Tongue (tissue), 2 donors: ENCODE measurements around the gene MYO3B. TPM values are rescaled to one million over a fixed set of nuclear protein-coding genes. Genes with fewer than 3 reads are reported as not detected.
A peak's percentile ranks its signal among the peaks of the same experiment; 100 is the strongest.
"Not testable (repeated sequence)": the region's sequence is repeated elsewhere in the genome, so short reads cannot be mapped to it uniquely, and the experiment has no call there.

Source experiments
- DNase-seq: peaks from one replicate; pipeline ENCODE4 v3.0.0-alpha.2; 2015
- total RNA-seq: library from RNA; depleted of rRNA; stranded (reverse); fragments of >200 nt; gene quantifications from one replicate; pipeline ENCODE4 v1.2.3, GENCODE V29; 2014

MYO3B gene
- total RNA-seq, 1 donor from 2014 or later, result 1.8 TPM

DNA sequence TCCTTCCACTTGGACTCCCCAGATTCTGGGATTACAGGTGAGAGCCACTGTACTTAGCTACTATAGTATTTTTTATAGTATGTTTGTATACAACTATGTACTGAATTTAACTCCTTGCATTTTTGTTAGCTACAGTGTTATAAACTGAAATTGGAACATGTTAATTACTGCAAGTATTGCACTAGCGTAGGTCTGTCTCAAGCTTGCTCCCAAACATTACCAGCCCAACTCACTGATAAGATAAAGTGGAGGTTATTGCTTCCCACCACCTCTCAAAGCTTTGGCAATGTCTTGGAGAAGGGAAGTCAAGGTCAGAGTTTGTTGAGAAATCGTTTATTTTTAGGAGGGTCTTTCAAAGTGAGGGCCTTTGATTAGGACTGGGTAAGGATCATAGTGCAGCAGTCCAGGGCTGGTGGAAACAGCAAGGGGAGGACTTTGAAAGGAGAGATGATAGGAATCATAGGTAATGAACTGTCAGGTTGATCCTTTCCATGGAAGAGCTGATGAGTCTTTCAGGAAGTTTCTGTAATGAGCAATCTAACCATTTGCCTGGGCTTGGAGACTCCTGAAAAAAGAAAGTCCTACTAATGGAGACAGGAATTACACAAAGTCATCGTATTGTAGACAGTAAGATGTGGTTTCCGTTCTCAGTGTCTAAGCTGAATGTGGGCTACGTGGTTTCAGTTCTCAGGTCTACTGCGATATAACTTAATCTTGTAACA is 257.1 kb downstream of the MYO3B start:
- no peak for DNase-seq

GRCh38 chr2:170436077-170436943 is 258.4 kb downstream of the MYO3B start:
- DNase-seq, result no peak

- DNase-seq, result no peak
These were observed 268.1 kb downstream of the MYO3B start for GRCh38 chr2:170446078-170446477.

GRCh38 chr2:170449034-170449433 is 271.1 kb downstream of the MYO3B start:
- no peak for DNase-seq

DNA sequence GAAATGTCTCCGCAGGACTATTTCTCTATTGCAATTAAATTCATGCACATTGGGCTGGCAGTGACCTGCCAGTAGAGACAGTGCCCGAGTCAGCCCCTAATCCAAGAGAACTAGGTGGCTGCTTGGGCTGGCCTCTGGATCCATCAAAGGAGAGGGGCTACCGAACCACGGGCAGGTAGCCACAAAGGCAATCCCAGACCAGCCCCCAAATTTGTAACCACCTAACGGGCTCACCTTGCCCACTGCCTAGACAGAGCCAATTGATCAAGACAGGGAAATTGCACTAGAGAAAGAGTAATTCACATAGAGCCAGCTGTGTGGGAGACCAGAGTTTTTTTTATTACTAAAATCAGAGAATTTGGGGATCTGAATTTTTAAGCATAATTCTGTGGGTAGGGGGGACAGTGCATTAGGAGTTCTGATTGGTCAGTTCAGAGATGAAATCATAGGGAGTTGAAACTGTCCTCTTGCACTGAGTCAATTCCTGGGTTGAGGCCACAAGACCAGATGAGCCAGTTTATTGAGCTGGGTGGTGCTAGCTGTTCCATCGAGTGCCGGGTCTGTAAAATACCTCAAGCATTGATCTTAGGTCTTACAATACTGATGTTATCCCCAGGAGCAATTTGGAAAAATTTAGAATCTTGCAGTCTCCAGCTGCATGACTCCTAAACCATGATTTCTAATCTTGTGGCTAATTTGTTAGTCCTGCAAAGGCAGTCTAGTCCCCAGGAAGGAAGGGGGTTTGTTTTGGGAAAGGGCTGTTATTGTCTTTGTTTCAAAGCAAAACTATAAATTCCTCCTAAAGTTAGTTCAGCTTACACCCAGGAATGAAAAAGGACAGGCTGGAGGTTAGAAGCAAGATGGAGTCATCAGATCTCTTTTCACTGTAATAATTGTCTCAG is 276.8 kb downstream of the MYO3B start:
- DNase-seq, result no peak

GRCh38 chr2:170455617-170456426 is 277.9 kb downstream of the MYO3B start:
- DNase-seq, result no peak

- no peak for DNase-seq
These were observed 279.0 kb downstream of the MYO3B start for GRCh38 chr2:170456914-170457313.

GRCh38 chr2:170457742-170458141 is 279.8 kb downstream of the MYO3B start:
- no peak for DNase-seq

DNA sequence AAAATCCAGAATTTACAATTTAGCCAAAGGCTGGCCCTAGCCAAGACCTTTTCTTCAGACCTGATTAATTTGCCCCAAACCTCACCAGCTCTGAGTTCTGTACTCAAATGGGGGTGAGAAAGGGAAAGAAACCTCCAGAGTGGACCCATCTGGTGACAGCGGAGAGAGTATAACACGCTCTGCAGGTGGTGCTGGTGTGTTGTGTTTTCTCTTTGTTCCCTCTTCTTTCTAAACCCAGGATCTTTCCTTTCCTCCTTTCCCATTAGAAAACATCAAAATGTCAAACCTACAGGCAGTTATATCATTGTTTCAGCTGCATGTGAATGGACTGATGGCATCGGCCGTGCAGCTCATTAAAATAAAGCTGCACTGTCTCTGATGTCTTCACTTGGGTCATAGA is 283.9 kb downstream of the MYO3B start:
- DNase-seq, result peak; percentile 21

GRCh38 chr2:170462433-170463205 is 284.7 kb downstream of the MYO3B start:
- DNase-seq, result peak; percentile 15

DNA sequence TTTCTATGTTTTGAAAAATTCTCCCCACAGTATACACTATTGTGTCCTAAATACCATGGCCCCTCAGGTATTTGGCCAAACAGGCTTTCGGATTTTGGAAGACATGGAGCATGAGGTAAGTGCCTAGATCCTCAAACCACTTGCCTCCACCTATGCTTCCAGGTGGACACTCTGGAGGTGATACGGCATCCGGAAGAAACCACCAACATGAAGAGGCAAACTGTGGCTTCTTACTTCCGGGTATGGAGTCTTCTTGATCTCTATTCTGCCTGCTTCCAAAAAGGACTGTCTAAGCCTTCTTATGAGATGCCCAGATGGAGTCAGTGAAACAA is 285.2 kb downstream of the MYO3B start:
- no peak for DNase-seq

DNA sequence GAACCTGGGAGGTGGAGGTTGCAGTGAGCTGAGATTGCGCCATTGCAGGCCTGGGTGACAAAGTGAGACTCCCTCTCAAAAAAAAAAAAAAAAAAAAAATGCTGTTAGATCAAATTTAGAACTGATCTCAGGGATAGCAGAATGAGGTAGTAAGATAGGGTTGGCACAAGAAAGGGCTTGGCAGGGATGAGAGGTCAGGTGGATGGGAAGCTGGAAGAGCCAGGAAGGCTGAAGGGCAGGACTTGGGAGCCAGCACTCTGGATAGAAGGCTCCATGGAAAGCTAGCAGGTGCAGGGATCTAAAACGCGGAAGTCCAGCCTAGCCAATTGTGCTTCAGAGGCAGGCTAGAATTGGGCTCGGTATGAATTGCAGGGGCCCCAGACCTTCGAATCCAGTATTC is 286.3 kb downstream of the MYO3B start:
- no peak for DNase-seq

- DNase-seq, result no peak
These were observed 287.3 kb downstream of the MYO3B start for GRCh38 chr2:170465241-170465640.

DNA sequence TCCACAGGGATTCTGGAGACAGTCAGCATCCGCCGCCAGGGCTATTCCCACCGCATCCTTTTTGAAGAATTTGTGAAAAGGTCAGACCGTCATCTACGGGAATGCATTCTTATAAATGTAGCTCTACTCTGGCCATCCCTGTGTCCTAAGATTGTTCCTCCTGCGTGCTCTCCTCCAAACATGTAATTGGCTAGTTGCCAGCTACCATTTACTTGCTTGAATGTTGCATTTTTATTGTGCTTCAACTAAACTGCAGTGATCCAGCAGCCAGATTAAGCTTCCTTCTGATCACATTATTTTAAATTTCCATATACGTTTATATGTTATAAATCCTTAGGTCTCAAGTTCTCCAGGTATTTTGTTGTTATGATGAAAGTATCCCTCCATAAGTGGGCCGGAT is 288.7 kb downstream of the MYO3B start:
- DNase-seq, result no peak

GRCh38 chr2:170467568-170468422 is 289.8 kb downstream of the MYO3B start:
- no peak for DNase-seq

- DNase-seq, result no peak
These were observed 290.6 kb downstream of the MYO3B start for GRCh38 chr2:170468557-170468956.

- not testable (repeated sequence) for DNase-seq
These were observed 294.6 kb downstream of the MYO3B start for GRCh38 chr2:170472498-170472897.

DNA sequence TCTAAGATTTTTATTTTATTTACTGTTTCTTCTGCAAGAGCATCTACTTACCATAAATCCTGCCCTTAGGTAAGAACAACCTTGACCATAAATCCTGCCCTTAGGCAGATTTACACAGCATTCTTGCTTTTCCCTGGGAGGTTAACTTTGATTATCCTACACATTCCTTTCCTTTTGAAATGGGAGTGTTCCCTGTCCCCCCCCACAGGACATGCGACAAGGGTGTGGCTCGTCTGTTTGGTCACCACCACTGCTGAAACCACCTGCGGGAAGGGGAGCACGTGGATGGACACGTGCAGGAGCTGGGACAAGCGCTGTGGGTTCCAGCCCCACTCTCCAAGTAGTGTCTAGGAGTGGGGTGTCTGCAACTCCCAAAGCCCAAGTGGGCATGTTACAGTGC is 297.9 kb downstream of the MYO3B start:
- DNase-seq, result no peak

- no peak for DNase-seq
These were observed 299.7 kb downstream of the MYO3B start for GRCh38 chr2:170477630-170478029.

DNA sequence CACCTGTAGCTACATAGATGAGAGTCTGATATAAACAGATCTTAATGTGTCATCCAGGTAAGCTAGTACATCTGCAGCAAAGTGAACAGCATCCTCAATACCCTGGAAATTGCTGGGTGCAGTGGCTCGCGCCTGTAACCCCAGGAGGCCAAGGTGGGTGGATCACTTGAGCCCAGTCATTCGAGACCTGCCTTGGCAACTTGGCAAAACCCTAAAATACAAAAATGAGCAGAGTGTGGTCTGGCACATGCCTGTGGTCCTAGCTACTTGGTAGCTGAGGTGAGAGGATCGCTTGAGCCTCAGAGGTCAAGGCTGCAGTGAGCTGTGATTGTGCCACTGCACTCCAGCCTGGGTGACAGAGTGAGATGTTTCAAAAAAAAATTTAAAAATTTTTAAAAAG is 303.3 kb downstream of the MYO3B start:
- no peak for DNase-seq
